ENCODE data around the gene FGR.

GRCh38 chr1:27628712-27629111, 6.3 kb downstream of the FGR start:
- TF ChIP-seq GATA2 (IDR thresholded peaks at IDR 0.05; ENCODE audit: low read depth, low read length) (no peak), GATA3 (IDR thresholded peaks at IDR 0.05; ENCODE audit: low read depth, low read length) (no peak)

Measured in SH-SY5Y (cell line).